ENCODE measurements around the gene MAPK11.

MAPK11 gene

DNA sequence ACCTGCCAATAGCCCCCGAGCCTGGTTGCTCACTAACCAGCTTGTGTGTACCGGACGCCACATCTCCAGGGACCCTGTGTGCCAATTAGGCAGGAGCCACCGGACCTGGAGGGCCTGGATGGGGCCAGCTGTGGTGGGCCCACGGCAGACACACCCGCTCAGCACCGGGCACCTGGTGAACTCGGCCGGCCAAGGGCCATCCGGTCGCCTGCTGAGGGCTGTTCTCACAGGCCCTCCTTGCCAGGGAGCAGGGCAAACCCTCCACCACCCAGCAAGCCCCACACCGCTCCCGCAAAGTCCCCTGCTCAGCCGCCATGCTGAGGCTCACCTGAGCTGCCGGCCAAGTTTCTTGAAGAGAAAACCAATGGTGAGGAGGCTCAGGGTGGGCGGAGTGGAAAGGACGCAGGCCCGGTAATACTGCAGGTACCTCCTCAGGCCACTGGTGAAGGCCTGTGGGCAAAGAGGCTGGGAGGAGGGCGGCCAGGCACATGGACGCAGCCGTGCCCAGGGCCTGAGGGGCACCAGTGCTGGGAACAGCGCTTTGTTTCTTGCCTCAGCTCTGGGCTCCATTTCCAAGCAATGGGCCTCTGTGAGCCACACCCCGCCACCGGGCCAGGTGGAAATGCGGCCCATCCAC lies 42.5 kb downstream of the MAPK11 start:
- peaks cover 18% of the 10 kb centered on the region for H3K36me3 ChIP-seq (ENCODE audit: control insufficient read depth, insufficient read depth, low read length)
- no peaks in the 10 kb centered on the region for H3K9me3 ChIP-seq (ENCODE audit: control insufficient read depth, insufficient read depth, low read length)
- no peaks in the 10 kb centered on the region for H3K27me3 ChIP-seq (ENCODE audit: control insufficient read depth, insufficient read depth, low read length)
- no peaks in the 10 kb centered on the region for H3K4me1 ChIP-seq (ENCODE audit: control insufficient read depth, insufficient read depth, low read length)
- H3K4me3 ChIP-seq (ENCODE audit: low read depth, low read length) = no peak overlapping the region
- H3K9ac ChIP-seq (ENCODE audit: low read depth, low read length) = no peak overlapping the region

DNA sequence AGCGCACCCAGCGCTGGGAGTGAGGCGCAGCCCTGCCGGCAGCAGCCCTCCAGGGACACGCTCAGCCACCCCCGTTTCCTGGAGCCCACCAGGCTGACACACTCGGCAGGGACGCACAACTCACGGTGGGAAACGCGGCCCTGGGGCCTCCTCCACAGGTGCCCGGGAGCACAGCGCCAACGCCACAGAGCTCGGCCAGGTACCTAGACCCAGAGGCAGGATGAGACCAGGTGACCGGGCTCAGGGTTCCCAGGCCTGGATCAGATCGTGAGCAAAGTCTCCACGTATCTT lies 43.4 kb downstream of the MAPK11 start:
- no peaks in the 10 kb centered on the region for H3K9me3 ChIP-seq (ENCODE audit: control insufficient read depth, insufficient read depth, low read length)
- H3K4me1 ChIP-seq (ENCODE audit: control insufficient read depth, insufficient read depth, low read length) = no peaks in the 10 kb centered on the region
- H3K36me3 ChIP-seq (ENCODE audit: control insufficient read depth, insufficient read depth, low read length) = peaks cover 24% of the 10 kb centered on the region
- H3K9ac ChIP-seq (ENCODE audit: low read depth, low read length) = no peak overlapping the region
- H3K4me3 ChIP-seq (ENCODE audit: low read depth, low read length) = no peak overlapping the region
- no peaks in the 10 kb centered on the region for H3K27me3 ChIP-seq (ENCODE audit: control insufficient read depth, insufficient read depth, low read length)

DNA sequence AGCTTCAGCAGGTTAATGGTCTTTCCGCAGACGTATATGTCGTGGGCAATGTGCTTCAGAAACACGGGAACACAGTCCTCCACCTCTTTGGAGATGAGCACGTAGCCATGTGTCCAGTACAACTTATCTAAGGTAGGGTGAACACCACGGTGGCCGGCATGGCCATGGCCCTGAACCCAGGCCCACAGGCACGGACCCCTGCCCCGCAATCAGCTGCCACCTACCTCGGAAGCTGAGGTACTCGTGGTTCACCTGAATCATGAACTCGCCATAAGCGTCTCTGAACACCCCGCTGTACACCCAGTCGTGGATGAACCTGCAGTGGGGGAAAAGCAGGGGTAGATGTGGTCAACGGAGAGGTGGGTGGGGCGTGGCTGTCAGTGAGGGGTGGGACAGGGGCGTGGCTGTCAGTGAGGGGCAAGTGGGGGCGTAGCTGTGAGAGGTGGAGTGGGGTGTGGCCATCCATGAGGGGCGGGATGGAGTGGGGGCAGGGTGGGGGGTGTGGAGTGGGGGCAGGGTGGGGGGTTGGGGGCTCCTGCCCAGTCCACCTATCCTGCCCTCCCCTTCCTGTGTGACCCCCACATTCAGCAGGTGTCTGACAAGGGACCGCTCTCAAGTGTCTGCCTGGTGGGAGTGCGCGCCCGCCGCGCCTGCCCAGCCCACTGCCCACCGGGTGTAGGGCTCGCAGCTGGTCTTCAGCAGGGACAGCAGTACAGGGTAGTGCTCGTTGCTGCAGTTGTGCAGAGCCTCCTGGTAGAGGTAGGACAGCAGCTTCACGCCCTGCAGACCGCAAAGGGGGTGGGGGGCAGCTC lies 43.9 kb downstream of the MAPK11 start:
- Histone ChIP-seq H3K9ac (ENCODE audit: low read depth, low read length) (no peak overlapping the region), H3K9me3 (ENCODE audit: control insufficient read depth, insufficient read depth, low read length) (no peaks in the 10 kb centered on the region), H3K4me3 (ENCODE audit: low read depth, low read length) (no peak overlapping the region), H3K36me3 (ENCODE audit: control insufficient read depth, insufficient read depth, low read length) (peaks cover 30% of the 10 kb centered on the region), H3K27me3 (ENCODE audit: control insufficient read depth, insufficient read depth, low read length) (no peaks in the 10 kb centered on the region), H3K4me1 (ENCODE audit: control insufficient read depth, insufficient read depth, low read length) (no peaks in the 10 kb centered on the region)

DNA sequence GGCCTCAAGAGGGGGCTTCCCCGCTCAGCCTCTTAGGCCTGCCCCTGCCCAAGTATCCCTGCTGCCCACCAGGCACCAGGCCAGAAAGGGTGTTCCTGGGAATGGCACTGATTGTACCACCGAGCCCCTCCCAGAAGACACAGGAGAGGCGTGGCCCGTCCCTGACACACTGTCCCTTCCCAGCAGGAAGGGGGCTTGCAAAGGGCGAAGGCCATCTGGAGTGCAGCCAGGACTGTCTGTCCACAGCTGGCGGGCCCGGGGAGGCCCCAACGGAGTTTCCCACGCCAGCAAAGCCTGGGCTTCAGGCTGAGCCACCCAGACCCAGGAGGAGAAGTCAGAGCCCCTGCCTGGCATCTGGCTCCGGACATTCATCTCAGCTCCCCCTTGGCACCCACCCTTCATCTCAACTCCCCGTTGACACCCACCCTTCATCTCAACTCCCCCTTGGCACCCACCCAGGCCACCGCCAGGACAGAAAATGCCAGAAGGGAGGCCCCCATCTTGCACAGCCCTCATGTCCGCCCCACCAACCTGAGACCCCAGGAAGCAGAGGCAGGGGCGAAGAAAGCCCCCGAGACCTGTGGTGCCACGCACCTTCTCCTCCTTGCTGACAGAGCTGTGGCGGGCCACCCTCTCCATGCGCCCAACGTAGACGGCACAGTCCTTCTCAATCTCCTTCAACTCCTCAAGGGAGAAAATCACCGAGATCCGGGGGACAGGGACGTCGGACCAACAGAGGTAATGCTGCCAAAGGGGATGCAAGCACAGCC lies 44.8 kb downstream of the MAPK11 start:
- H3K9ac ChIP-seq (ENCODE audit: low read depth, low read length) = no peak overlapping the region
- H3K4me3 ChIP-seq (ENCODE audit: low read depth, low read length) = no peak overlapping the region
- H3K4me1 ChIP-seq (ENCODE audit: control insufficient read depth, insufficient read depth, low read length) = no peaks in the 10 kb centered on the region
- H3K9me3 ChIP-seq (ENCODE audit: control insufficient read depth, insufficient read depth, low read length) = no peaks in the 10 kb centered on the region
- H3K27me3 ChIP-seq (ENCODE audit: control insufficient read depth, insufficient read depth, low read length) = no peaks in the 10 kb centered on the region
- H3K36me3 ChIP-seq (ENCODE audit: control insufficient read depth, insufficient read depth, low read length) = peaks cover 39% of the 10 kb centered on the region

DNA sequence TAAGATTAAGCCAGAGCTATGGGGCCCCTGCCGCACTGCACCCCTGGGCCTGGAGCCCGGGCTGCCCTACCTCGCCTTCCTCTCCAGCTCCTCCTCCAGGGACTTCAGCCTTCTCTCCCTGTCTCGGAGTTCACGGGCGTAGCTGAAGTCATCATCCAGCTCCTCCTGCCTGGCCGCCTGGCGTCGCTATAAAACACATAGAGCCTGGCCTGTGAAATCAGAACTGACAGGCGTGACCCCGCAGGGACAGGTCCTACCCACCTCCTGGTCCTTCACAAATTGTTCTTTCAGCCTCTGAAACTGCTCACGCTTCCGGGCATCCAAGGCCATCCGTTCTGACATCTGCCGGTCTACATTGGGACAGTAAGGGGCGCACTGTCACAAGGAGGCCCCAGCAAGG lies 46.1 kb downstream of the MAPK11 start:
- Histone ChIP-seq H3K27me3 (ENCODE audit: control insufficient read depth, insufficient read depth, low read length) (no peaks in the 10 kb centered on the region), H3K4me3 (ENCODE audit: low read depth, low read length) (no peak overlapping the region), H3K9me3 (ENCODE audit: control insufficient read depth, insufficient read depth, low read length) (no peaks in the 10 kb centered on the region), H3K36me3 (ENCODE audit: control insufficient read depth, insufficient read depth, low read length) (peaks cover 40% of the 10 kb centered on the region), H3K9ac (ENCODE audit: low read depth, low read length) (no peak overlapping the region), H3K4me1 (ENCODE audit: control insufficient read depth, insufficient read depth, low read length) (no peaks in the 10 kb centered on the region)

DNA sequence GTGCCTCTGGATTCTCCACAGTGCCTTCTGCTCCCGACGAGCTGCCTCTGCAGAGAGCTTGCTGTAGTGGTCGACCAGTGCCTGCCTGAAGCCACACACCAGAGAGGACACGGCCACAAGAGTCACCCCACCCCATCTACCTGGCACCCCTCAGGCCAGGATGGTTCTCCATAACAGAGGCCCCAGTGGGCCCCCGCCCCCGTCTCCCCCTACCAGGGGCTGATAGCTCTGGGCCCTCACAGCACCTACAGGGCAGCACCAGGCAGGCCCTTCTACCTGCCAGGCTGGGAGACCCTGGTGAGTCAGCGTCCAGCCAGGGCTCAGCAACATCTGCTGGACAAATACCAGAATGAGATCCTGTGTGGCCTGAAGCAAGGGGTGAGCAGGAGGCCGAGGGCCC lies 47.7 kb downstream of the MAPK11 start:
- H3K36me3 ChIP-seq (ENCODE audit: control insufficient read depth, insufficient read depth, low read length) = peaks cover 56% of the 10 kb centered on the region
- no peaks in the 10 kb centered on the region for H3K27me3 ChIP-seq (ENCODE audit: control insufficient read depth, insufficient read depth, low read length)
- no peaks in the 10 kb centered on the region for H3K4me1 ChIP-seq (ENCODE audit: control insufficient read depth, insufficient read depth, low read length)
- H3K9me3 ChIP-seq (ENCODE audit: control insufficient read depth, insufficient read depth, low read length) = no peaks in the 10 kb centered on the region
- no peak overlapping the region for H3K4me3 ChIP-seq (ENCODE audit: low read depth, low read length)
- H3K9ac ChIP-seq (ENCODE audit: low read depth, low read length) = no peak overlapping the region

DNA sequence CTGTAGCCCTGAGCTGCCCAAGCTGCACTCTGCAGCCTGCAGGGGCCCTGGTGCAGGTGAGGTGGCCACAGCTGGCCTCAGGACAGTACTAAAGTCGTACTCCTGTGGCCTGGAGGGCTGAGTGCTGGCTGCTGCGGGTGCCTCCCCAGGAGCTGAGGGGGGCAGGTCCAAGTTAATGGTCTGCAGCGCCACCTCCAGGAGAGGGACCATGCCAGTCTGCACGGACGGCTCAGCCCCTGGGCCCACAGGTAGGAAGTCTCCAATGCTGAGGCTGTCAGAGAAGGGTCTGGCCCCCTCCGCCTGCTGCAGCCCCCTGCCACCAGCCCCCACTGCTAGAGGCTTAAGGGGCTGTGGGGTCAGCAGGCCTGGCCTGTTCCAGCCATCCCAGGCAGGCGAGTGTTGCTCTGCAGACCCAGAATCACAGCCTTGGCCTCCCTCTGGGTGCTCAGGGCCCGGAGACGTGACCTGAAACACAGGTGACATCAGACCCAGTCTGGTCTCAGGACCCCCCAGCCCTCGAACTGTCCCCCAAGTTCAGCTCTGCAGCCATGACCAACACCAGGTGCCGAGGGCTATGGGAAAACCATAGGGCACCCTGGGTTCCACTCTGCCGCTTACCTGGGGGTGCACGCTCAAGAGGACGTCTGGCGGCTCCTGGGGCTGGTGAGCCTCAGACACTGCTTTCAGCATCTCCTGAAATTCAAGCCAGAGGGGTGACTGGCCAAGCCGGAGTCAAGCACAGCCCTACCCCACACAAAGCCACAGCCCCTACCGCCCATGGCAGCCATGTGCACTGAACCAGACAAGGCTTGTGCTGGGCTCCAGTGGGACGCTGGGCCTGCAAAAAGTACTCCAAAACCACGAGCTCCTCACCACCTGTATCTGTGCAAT lies 48.5 kb downstream of the MAPK11 start:
- Histone ChIP-seq H3K36me3 (ENCODE audit: control insufficient read depth, insufficient read depth, low read length) (peaks cover 64% of the 10 kb centered on the region), H3K27me3 (ENCODE audit: control insufficient read depth, insufficient read depth, low read length) (no peaks in the 10 kb centered on the region), H3K9me3 (ENCODE audit: control insufficient read depth, insufficient read depth, low read length) (no peaks in the 10 kb centered on the region), H3K4me3 (ENCODE audit: low read depth, low read length) (no peak overlapping the region), H3K4me1 (ENCODE audit: control insufficient read depth, insufficient read depth, low read length) (no peaks in the 10 kb centered on the region), H3K9ac (ENCODE audit: low read depth, low read length) (no peak overlapping the region)

DNA sequence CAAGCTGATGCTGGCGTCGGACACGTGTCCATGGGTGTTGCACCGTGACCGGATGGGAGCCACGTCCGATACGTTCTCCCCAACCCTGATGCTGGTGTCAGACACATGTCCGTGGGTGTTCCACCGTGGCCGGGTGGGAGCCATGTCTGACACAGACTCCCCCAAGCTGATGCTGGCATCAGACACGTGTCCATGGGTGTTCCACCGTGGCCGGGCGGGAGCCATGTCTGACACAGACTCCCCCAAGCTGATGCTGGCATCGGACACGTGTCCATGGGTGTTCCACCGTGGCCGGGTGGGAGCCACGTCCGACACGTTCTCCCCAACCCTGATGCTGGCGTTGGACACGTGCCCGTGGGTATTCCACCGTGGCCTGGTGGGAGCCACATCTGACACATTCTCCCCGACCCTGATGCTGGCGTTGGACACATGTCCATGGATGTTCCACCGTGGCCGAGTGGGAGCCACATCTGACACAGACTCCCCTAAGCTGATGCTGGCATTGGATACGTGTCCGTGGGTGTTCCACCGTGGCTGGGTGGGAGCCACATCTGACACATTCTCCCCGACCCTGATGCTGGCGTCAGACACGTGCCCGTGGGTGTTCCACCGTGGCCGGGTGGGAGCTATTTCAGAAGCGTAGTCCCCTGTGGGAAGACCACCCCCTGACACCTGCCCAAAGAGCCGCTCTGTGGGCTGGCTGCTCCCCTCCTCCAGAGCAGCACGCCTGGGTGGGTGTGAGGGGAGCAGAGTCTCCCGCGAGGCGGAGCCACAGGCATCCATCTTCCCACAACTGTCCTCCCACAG lies 49.4 kb downstream of the MAPK11 start:
- H3K4me3 ChIP-seq (ENCODE audit: low read depth, low read length) = no peak overlapping the region
- no peaks in the 10 kb centered on the region for H3K4me1 ChIP-seq (ENCODE audit: control insufficient read depth, insufficient read depth, low read length)
- no peaks in the 10 kb centered on the region for H3K9me3 ChIP-seq (ENCODE audit: control insufficient read depth, insufficient read depth, low read length)
- peaks cover 73% of the 10 kb centered on the region for H3K36me3 ChIP-seq (ENCODE audit: control insufficient read depth, insufficient read depth, low read length)
- H3K9ac ChIP-seq (ENCODE audit: low read depth, low read length) = no peak overlapping the region
- no peaks in the 10 kb centered on the region for H3K27me3 ChIP-seq (ENCODE audit: control insufficient read depth, insufficient read depth, low read length)

DNA sequence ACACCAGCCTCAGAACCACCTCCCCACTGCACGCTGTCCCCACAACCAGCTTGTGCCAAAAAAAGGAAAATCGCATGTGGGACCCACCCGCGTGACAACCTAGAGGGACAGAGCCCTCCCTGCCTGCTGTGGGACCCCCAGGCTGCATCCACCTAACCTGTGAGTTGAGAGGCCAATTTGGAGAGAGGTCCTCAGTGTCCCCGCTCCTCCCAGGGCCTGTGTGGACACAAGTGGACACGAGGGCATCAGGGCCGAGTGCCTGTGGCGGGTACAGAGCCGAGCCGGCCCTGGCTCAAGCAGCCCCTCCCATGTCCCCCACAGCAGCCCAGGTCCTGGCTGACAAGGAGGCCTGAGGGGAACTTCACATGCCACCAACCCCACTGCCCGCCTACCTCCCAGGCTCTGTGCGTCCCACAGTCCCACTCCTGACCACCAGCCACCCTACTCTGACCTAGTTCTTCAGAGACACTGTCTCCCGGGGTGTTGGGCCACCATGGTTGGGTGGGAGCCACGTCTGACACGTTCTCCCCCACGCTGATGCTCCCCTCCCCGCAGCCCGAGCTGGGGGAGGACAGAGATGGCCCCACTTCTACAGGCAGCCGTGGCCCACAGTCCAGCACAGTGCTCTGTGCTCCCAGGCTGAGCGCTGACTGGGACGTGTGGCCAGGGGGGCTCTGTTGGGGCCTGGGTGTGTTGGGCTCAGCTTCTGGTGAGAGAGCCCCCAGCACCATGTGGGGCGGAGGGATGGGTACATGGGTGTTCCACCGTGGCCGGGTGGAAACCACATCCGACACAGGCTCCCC lies 50.2 kb downstream of the MAPK11 start:
- Histone ChIP-seq H3K36me3 (ENCODE audit: control insufficient read depth, insufficient read depth, low read length) (peaks cover 81% of the 10 kb centered on the region), H3K4me3 (ENCODE audit: low read depth, low read length) (no peak overlapping the region), H3K4me1 (ENCODE audit: control insufficient read depth, insufficient read depth, low read length) (no peaks in the 10 kb centered on the region), H3K9ac (ENCODE audit: low read depth, low read length) (no peak overlapping the region), H3K9me3 (ENCODE audit: control insufficient read depth, insufficient read depth, low read length) (no peaks in the 10 kb centered on the region), H3K27me3 (ENCODE audit: control insufficient read depth, insufficient read depth, low read length) (no peaks in the 10 kb centered on the region)

DNA sequence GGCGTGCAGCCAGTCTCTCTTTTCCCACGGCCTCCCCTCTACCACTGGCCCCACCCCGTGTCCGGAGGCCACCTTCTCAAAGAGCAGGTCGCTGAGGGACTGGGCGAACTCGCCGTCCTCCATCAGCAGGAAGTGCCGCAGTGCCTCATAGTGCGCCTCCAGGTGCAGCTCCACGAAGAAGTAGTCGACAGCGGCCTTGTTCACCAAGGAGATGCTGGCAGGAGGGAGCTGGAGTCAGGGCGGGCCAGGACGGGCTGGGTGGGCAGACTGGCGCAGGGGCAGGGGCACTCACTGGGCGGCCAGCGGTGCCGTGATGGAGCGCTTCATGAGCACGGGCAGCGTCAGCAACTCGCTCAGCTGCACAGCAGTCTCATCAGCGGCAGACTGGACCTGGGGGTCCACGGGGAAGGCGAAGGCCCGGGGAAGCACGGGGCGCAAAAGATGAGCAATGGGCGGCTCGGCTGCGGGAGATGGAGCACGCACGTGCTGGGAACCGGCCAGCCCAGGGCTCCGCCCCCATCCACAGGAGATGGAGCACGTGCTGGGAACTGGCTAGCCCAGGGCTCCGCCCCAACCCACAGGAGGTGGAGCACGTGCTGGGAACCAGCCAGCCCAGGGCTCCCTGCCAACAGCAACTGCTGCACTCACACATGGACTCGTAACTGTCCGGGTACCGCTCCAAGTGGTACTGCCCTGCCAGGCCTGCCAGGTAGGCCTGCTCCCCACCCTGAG lies 51.0 kb downstream of the MAPK11 start:
- H3K4me3 ChIP-seq (ENCODE audit: low read depth, low read length) = no peak overlapping the region
- no peaks in the 10 kb centered on the region for H3K4me1 ChIP-seq (ENCODE audit: control insufficient read depth, insufficient read depth, low read length)
- H3K36me3 ChIP-seq (ENCODE audit: control insufficient read depth, insufficient read depth, low read length) = peaks cover 81% of the 10 kb centered on the region
- H3K9me3 ChIP-seq (ENCODE audit: control insufficient read depth, insufficient read depth, low read length) = no peaks in the 10 kb centered on the region
- no peak overlapping the region for H3K9ac ChIP-seq (ENCODE audit: low read depth, low read length)
- no peaks in the 10 kb centered on the region for H3K27me3 ChIP-seq (ENCODE audit: control insufficient read depth, insufficient read depth, low read length)
